Measurements from ENCODE around the gene ADGRL3. TPM values are rescaled to one million over a fixed set of nuclear protein-coding genes. Genes with fewer than 3 reads are reported as not detected.

ADGRL3 gene
- total RNA-seq, 4 donors from 2014 or later = 6.1 to 26.0 (median 7.3) TPM

DNA sequence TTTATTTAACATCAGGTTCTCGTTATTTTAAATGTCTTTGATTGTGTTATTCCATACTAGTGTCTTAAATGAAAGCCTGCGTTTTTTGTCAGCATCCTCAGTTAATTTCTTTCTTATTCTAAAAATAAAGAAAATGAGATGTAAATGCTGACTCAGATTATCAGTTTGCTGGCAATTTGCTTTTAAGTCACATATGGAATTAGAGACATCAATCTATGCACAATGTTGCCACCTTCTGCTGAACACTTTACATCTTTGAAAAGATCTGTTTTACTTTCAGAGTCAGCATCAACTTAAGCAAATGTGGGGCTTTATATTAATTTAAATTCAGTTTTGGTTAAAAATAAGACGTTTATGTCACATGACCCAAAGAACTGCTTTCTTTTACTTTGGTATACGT, 99.2 kb downstream of the ADGRL3 start:
- 70 to 82% methylated on average over 4 of the region's 4 CpGs for WGBS, 2 donors (ENCODE audit: low coverage in 1 of 2)
- Histone ChIP-seq H3K27ac (no peak overlapping the region), H3K4me3 (no peak overlapping the region), H3K27me3 (no peaks in the 10 kb centered on the region), H3K9me3 (no peaks in the 10 kb centered on the region), H3K36me3 (no peaks in the 10 kb centered on the region), H3K4me1 (no peaks in the 10 kb centered on the region)
- no peak for ATAC-seq
- TF ChIP-seq, protein P1, sequence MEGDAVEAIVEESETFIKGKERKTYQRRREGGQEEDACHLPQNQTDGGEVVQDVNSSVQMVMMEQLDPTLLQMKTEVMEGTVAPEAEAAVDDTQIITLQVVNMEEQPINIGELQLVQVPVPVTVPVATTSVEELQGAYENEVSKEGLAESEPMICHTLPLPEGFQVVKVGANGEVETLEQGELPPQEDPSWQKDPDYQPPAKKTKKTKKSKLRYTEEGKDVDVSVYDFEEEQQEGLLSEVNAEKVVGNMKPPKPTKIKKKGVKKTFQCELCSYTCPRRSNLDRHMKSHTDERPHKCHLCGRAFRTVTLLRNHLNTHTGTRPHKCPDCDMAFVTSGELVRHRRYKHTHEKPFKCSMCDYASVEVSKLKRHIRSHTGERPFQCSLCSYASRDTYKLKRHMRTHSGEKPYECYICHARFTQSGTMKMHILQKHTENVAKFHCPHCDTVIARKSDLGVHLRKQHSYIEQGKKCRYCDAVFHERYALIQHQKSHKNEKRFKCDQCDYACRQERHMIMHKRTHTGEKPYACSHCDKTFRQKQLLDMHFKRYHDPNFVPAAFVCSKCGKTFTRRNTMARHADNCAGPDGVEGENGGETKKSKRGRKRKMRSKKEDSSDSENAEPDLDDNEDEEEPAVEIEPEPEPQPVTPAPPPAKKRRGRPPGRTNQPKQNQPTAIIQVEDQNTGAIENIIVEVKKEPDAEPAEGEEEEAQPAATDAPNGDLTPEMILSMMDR (IDR thresholded peaks at IDR 0.05) = no peak
- TF ChIP-seq EP300 (IDR thresholded peaks at IDR 0.05) (no peak), POLR2A (IDR thresholded peaks at IDR 0.05) (no peak), POLR2AphosphoS5 (IDR thresholded peaks at IDR 0.05) (no peak)

DNA sequence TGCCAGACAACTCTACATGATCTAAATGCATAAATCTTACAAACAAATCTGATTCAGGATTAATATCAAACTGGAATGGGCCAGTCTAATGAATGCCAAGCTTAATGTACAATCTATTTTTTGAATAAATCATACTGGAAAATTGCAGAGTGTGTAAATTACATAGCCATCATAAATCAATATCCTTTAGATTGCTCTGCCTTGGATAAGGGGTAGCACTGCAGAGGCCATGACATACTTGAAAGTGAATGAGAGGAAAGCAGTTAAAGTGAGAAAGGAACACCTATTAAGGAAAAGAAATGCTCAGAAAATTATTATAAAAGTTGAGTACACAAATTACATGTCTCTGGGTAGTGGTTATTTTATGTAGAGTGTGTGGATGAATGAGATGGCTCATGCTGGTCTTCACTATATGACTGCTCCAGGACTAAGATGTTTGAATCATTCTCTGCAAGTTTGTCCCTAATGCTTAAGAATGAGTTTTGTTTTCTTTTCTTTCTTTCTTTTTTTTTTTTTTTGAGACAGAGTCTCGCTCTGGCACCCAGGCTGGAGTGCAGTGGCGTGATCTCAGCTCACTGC, 100.2 kb downstream of the ADGRL3 start:
- Histone ChIP-seq H3K4me3 (no peak overlapping the region), H3K27ac (no peak overlapping the region), H3K9me3 (no peaks in the 10 kb centered on the region), H3K36me3 (no peaks in the 10 kb centered on the region), H3K27me3 (no peaks in the 10 kb centered on the region), H3K4me1 (no peaks in the 10 kb centered on the region)
- TF ChIP-seq POLR2A (IDR thresholded peaks at IDR 0.05) (no peak), POLR2AphosphoS5 (IDR thresholded peaks at IDR 0.05) (no peak), EP300 (IDR thresholded peaks at IDR 0.05) (no peak)
- TF ChIP-seq, protein P1 (IDR thresholded peaks at IDR 0.05) = no peak
- WGBS, 2 donors (ENCODE audit: low coverage in 1 of 2) = 100% methylated on average over 1 of the region's 2 CpGs; no CpG with 5 or more reads in 1 of the 2 donors
- no peak for ATAC-seq

DNA sequence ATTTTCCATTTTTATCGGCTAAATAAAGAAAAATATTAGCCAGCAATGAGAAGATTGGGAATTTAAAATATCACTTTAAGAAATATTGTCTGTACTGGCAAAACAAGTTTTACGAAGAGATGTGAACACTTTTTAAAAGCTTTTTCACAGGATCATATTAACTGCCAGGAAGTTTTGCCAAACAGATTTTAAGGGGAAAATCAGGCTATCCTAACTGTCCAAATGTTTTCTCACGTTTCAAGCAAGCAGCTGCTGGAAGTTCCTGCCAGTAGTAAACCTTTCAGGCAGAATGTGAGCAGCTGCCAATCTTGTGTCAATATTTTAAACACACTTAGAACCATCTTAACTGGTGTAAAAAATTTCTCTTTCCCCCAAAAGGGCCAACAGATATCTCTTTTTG, 101.1 kb downstream of the ADGRL3 start:
- TF ChIP-seq POLR2A (IDR thresholded peaks at IDR 0.05) = no peak
- no peak for TF ChIP-seq POLR2AphosphoS5 (IDR thresholded peaks at IDR 0.05)
- TF ChIP-seq EP300 (IDR thresholded peaks at IDR 0.05) = no peak
- TF ChIP-seq, protein P1 (IDR thresholded peaks at IDR 0.05) = no peak
- ATAC-seq = no peak
- H3K4me3 ChIP-seq = no peak overlapping the region
- 34 to 36% methylated on average over 3 of the region's 3 CpGs for WGBS, 2 donors (ENCODE audit: low coverage in 1 of 2)
- no peak overlapping the region for H3K27ac ChIP-seq
- no peaks in the 10 kb centered on the region for H3K4me1 ChIP-seq
- H3K36me3 ChIP-seq = no peaks in the 10 kb centered on the region
- no peaks in the 10 kb centered on the region for H3K27me3 ChIP-seq
- no peaks in the 10 kb centered on the region for H3K9me3 ChIP-seq

DNA sequence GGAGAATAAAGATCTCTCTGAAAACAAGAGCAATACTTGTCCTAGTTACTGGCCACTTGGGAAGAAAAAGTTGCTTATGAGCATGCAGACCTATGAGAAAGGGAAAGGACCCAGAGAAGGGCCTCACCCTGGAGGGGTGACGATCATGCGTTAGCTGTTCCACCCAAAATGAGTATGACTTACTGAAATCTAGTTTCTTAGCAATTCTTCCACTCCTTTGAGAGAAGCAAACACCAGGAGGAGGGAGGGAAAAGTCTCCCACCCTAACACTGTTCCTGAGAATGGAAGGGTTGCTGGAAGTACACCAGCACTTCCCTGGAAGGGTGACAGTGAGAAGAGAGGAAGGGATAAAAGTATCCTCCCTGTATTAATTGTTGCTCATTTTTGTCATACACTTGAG, 107.9 kb downstream of the ADGRL3 start:
- H3K27me3 ChIP-seq = no peaks in the 10 kb centered on the region
- no peak for ATAC-seq

DNA sequence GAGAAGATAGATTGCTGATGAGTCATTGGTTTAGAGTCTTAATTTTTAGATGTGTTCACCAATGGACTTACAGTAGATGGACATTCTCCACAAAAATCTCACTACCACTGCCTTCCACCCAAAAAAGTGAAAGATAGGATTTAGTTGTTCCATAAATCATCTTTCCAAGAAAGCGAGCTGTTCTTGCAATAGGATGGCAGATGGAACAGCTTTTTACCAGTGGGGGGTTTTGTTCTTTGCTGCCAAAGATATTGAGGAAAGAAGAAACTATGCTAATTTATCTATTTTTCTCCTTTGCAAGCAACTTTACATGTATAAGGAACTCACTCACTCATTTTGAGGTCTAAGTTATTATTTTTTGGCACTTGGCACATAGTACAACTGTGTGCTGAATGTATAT, 109.5 kb downstream of the ADGRL3 start:
- no peak for ATAC-seq
- H3K27ac ChIP-seq = no peak overlapping the region
- no peaks in the 10 kb centered on the region for H3K36me3 ChIP-seq
- no peaks in the 10 kb centered on the region for H3K9me3 ChIP-seq
- no peak overlapping the region for H3K4me3 ChIP-seq
- TF ChIP-seq, protein P1 (IDR thresholded peaks at IDR 0.05) = no peak
- TF ChIP-seq EP300 (IDR thresholded peaks at IDR 0.05) (no peak), POLR2AphosphoS5 (IDR thresholded peaks at IDR 0.05) (no peak), POLR2A (IDR thresholded peaks at IDR 0.05) (no peak)
- no peaks in the 10 kb centered on the region for H3K27me3 ChIP-seq
- 92% methylated on average over 1 of the region's 1 CpG; no CpG with 5 or more reads in 1 of the 2 donors for WGBS, 2 donors (ENCODE audit: low coverage in 1 of 2)
- H3K4me1 ChIP-seq = no peaks in the 10 kb centered on the region

More for the DNA sequence above, 107.9 kb downstream of the ADGRL3 start:
- WGBS, 2 donors (ENCODE audit: low coverage in 1 of 2) = 58% methylated on average over 2 of the region's 2 CpGs; no CpG with 5 or more reads in 1 of the 2 donors
- no peak overlapping the region for H3K27ac ChIP-seq
- H3K36me3 ChIP-seq = no peaks in the 10 kb centered on the region
- H3K4me3 ChIP-seq = no peak overlapping the region
- H3K4me1 ChIP-seq = no peaks in the 10 kb centered on the region
- H3K9me3 ChIP-seq = no peaks in the 10 kb centered on the region
- TF ChIP-seq, protein P1 (IDR thresholded peaks at IDR 0.05) = no peak
- no peak for TF ChIP-seq EP300 (IDR thresholded peaks at IDR 0.05)
- TF ChIP-seq POLR2A (IDR thresholded peaks at IDR 0.05) = no peak
